NCI-H2081 treated with DMSO at 0.1 percent for 48 hours (cell line): ENCODE data around the gene ZNRD2.

Experiments
- DNase-seq: peaks from one replicate; lab custom pipeline; 2025; lab: John Stamatoyannopoulos, UW

The ZNRD2 gene

GRCh38 chr11:65610404-65610803 lies 40.1 kb downstream of the ZNRD2 start:
- no peak for DNase-seq

- no peak for DNase-seq
Observed at GRCh38 chr11:65611028-65611757, 40.9 kb downstream of the ZNRD2 start.

GRCh38 chr11:65611758-65612603 lies 41.7 kb downstream of the ZNRD2 start:
- no peak for DNase-seq

- DNase-seq, result no peak
Observed at GRCh38 chr11:65612691-65613090, 42.4 kb downstream of the ZNRD2 start.

GRCh38 chr11:65613091-65613928 lies 43.0 kb downstream of the ZNRD2 start:
- no peak for DNase-seq

GRCh38 chr11:65615229-65615949 lies 45.1 kb downstream of the ZNRD2 start, which contains the start of gene PCNX3:
TSS of gene PCNX3 (plus strand) at chr11:65615776. CDS start at chr11:65616312, 536 bp downstream.
- peak; percentile 99 for DNase-seq

- DNase-seq, result no peak
Observed at GRCh38 chr11:65615950-65616574, 45.8 kb downstream of the ZNRD2 start.

GRCh38 chr11:65616575-65617001 lies 46.3 kb downstream of the ZNRD2 start:
- no peak for DNase-seq

GRCh38 chr11:65617136-65617850 lies 47.0 kb downstream of the ZNRD2 start:
- DNase-seq, result no peak

- DNase-seq, result no peak
Observed at GRCh38 chr11:65617990-65618751, 47.9 kb downstream of the ZNRD2 start.

- no peak for DNase-seq
Observed at GRCh38 chr11:65618763-65619162, 48.5 kb downstream of the ZNRD2 start.

GRCh38 chr11:65619281-65619928 lies 49.1 kb downstream of the ZNRD2 start:
- DNase-seq, result no peak

- DNase-seq, result no peak
Observed at GRCh38 chr11:65620666-65621065, 50.4 kb downstream of the ZNRD2 start.

GRCh38 chr11:65621460-65621859 lies 51.2 kb downstream of the ZNRD2 start:
- DNase-seq, result no peak
